ENCODE results near the gene EPN2. TPM values are rescaled to one million over a fixed set of nuclear protein-coding genes. Genes with fewer than 3 reads are reported as not detected.

The EPN2 gene
- total RNA-seq, 8 experiments from 2014 or later: 18.0 to 32.3 (median 20.7) TPM

GRCh38 chr17:19334331-19334730 is 97.2 kb downstream of the EPN2 start:
- no peak for ATAC-seq (replicated peaks in 6 of 8)
- Histone ChIP-seq H3K27ac (no peak overlapping the region), H3K4me1 (replicated peaks in 1 of 2) (peaks cover 15 to 23% of the 10 kb centered on the region in 2 donors), H3K4me3 (no peak overlapping the region)
- WGBS, 10 experiments: 79 to 100% (median 90%) methylated on average over 1 to 2 of the region's 6 CpGs; no CpG with 5 or more reads in 7 of the 10 experiments
- in situ Hi-C loops (cut with MboI; ENCODE audit: low pct_unique_long_range_greater_than_20kb in 2 of 9, low sequenced_read_pairs in 9 of 9, unreplicated experiment in 9 of 9): no loop called here

GRCh38 chr17:19335951-19336631 is 98.9 kb downstream of the EPN2 start:
- in situ Hi-C loops (cut with MboI; ENCODE audit: low pct_unique_long_range_greater_than_20kb in 2 of 9, low sequenced_read_pairs in 9 of 9, unreplicated experiment in 9 of 9): no loop called here
- no peak overlapping the region for H3K4me3 ChIP-seq
- peaks cover 15 to 23% of the 10 kb centered on the region in 2 donors for H3K4me1 ChIP-seq (replicated peaks in 1 of 2)
- peak overlapping the region; percentile 45 to 85 for H3K27ac ChIP-seq
- 73 to 96% (median 78%) methylated on average over 5 to 8 of the region's 18 CpGs; no CpG with 5 or more reads in 7 of the 10 experiments for WGBS, 10 experiments
- no peak for ATAC-seq (replicated peaks in 6 of 8)

- Histone ChIP-seq H3K4me1 (replicated peaks in 1 of 2) (peaks cover 15 to 20% of the 10 kb centered on the region in 2 donors), H3K27ac (peak overlapping the region; percentile 53 to 85), H3K4me3 (no peak overlapping the region)
- WGBS, 10 experiments: 40 to 75% (median 67%) methylated on average over 1 to 7 of the region's 21 CpGs; no CpG with 5 or more reads in 6 of the 10 experiments
- peak in 5 of 8 experiments; percentile 74 to 94 (median 92) for ATAC-seq (replicated peaks in 6 of 8)
- in situ Hi-C loops (cut with MboI; ENCODE audit: low pct_unique_long_range_greater_than_20kb in 2 of 9, low sequenced_read_pairs in 9 of 9, unreplicated experiment in 9 of 9): no loop called here
Measured at GRCh38 chr17:19336938-19337711, 100.0 kb downstream of the EPN2 start.

GRCh38 chr17:19337712-19338023 is 100.5 kb downstream of the EPN2 start:
- no CpG with 5 or more reads among the region's 2 CpGs for WGBS, 10 experiments

GRCh38 chr17:19338031-19338990 is 101.1 kb downstream of the EPN2 start:
- peak overlapping the region in 1 of 2 donors; percentile 85 for H3K27ac ChIP-seq
- ATAC-seq (replicated peaks in 6 of 8): peak in 3 of 8 experiments; percentile 5 to 43 (median 5)
- in situ Hi-C loops (cut with MboI; ENCODE audit: low pct_unique_long_range_greater_than_20kb in 2 of 9, low sequenced_read_pairs in 9 of 9, unreplicated experiment in 9 of 9): no loop called here
- H3K4me1 ChIP-seq (replicated peaks in 1 of 2): peaks cover 15 to 20% of the 10 kb centered on the region in 2 donors
- no peak overlapping the region for H3K4me3 ChIP-seq
- WGBS, 10 experiments: 38 to 100% (median 87%) methylated on average over 1 to 2 of the region's 7 CpGs; no CpG with 5 or more reads in 6 of the 10 experiments

More at GRCh38 chr17:19337712-19338023, 100.5 kb downstream of the EPN2 start:
- in situ Hi-C loops (cut with MboI; ENCODE audit: low pct_unique_long_range_greater_than_20kb in 2 of 9, low sequenced_read_pairs in 9 of 9, unreplicated experiment in 9 of 9): no loop called here
- Histone ChIP-seq H3K4me3 (no peak overlapping the region), H3K4me1 (replicated peaks in 1 of 2) (peaks cover 15 to 20% of the 10 kb centered on the region in 2 donors), H3K27ac (peak overlapping the region in 1 of 2 donors; percentile 85)
- no peak for ATAC-seq (replicated peaks in 6 of 8)

- in situ Hi-C loops (cut with MboI; ENCODE audit: low pct_unique_long_range_greater_than_20kb in 2 of 9, low sequenced_read_pairs in 9 of 9, unreplicated experiment in 9 of 9): no loop called here
- WGBS, 10 experiments: 0 to 80% (median 34%) methylated on average over 1 to 2 of the region's 2 CpGs; no CpG with 5 or more reads in 4 of the 10 experiments
- H3K27ac ChIP-seq: no peak overlapping the region
- peak in 3 of 8 experiments; percentile 56 to 86 (median 63) for ATAC-seq (replicated peaks in 6 of 8)
- peaks cover 15 to 20% of the 10 kb centered on the region in 2 donors for H3K4me1 ChIP-seq (replicated peaks in 1 of 2)
- H3K4me3 ChIP-seq: no peak overlapping the region
Measured at GRCh38 chr17:19339341-19339815, 102.2 kb downstream of the EPN2 start.

GRCh38 chr17:19341211-19341631 is 104.1 kb downstream of the EPN2 start:
- Histone ChIP-seq H3K4me1 (replicated peaks in 1 of 2) (peaks cover 24 to 29% of the 10 kb centered on the region in 2 donors), H3K4me3 (no peak overlapping the region), H3K27ac (no peak overlapping the region)
- ATAC-seq (replicated peaks in 6 of 8): no peak
- in situ Hi-C loops (cut with MboI; ENCODE audit: low pct_unique_long_range_greater_than_20kb in 2 of 9, low sequenced_read_pairs in 9 of 9, unreplicated experiment in 9 of 9): no loop called here
- 40 to 96% (median 67%) methylated on average over 1 to 5 of the region's 7 CpGs; no CpG with 5 or more reads in 3 of the 10 experiments for WGBS, 10 experiments

GRCh38 chr17:19341641-19342610 is 104.8 kb downstream of the EPN2 start:
- in situ Hi-C loops (cut with MboI; ENCODE audit: low pct_unique_long_range_greater_than_20kb in 2 of 9, low sequenced_read_pairs in 9 of 9, unreplicated experiment in 9 of 9): no loop called here
- H3K4me1 ChIP-seq (replicated peaks in 1 of 2): peaks cover 26 to 31% of the 10 kb centered on the region in 2 donors
- H3K27ac ChIP-seq: no peak overlapping the region
- 35 to 100% (median 79%) methylated on average over 3 to 11 of the region's 20 CpGs; no CpG with 5 or more reads in 1 of the 10 experiments for WGBS, 10 experiments
- H3K4me3 ChIP-seq: no peak overlapping the region
- peak in 2 of 8 experiments; percentile 2 to 3 for ATAC-seq (replicated peaks in 6 of 8)

GRCh38 chr17:19342611-19343255 is 105.6 kb downstream of the EPN2 start:
- Histone ChIP-seq H3K4me1 (replicated peaks in 1 of 2) (peaks cover 27 to 32% of the 10 kb centered on the region in 2 donors), H3K4me3 (no peak overlapping the region), H3K27ac (no peak overlapping the region)
- WGBS, 10 experiments: 25 to 100% (median 85%) methylated on average over 1 to 5 of the region's 7 CpGs; no CpG with 5 or more reads in 4 of the 10 experiments
- ATAC-seq (replicated peaks in 6 of 8): no peak
- in situ Hi-C loops (cut with MboI; ENCODE audit: low pct_unique_long_range_greater_than_20kb in 2 of 9, low sequenced_read_pairs in 9 of 9, unreplicated experiment in 9 of 9): no loop called here

- no peak overlapping the region for H3K4me3 ChIP-seq
- in situ Hi-C loops (cut with MboI; ENCODE audit: low pct_unique_long_range_greater_than_20kb in 2 of 9, low sequenced_read_pairs in 9 of 9, unreplicated experiment in 9 of 9): no loop called here
- H3K4me1 ChIP-seq (replicated peaks in 1 of 2): peaks cover 29% of the 10 kb centered on the region in 2 donors
- no peak overlapping the region for H3K27ac ChIP-seq
- ATAC-seq (replicated peaks in 6 of 8): no peak
- WGBS, 10 experiments: 50 to 100% (median 81%) methylated on average over 2 of the region's 7 CpGs; no CpG with 5 or more reads in 6 of the 10 experiments
Measured at GRCh38 chr17:19343256-19343630, 106.1 kb downstream of the EPN2 start.

GRCh38 chr17:19343671-19344151 is 106.5 kb downstream of the EPN2 start:
- in situ Hi-C loops (cut with MboI; ENCODE audit: low pct_unique_long_range_greater_than_20kb in 2 of 9, low sequenced_read_pairs in 9 of 9, unreplicated experiment in 9 of 9): no loop called here
- no peak overlapping the region for H3K4me3 ChIP-seq
- ATAC-seq (replicated peaks in 6 of 8): no peak
- 0 to 90% (median 80%) methylated on average over 1 to 2 of the region's 13 CpGs; no CpG with 5 or more reads in 7 of the 10 experiments for WGBS, 10 experiments
- H3K27ac ChIP-seq: no peak overlapping the region
- peaks cover 26 to 29% of the 10 kb centered on the region in 2 donors for H3K4me1 ChIP-seq (replicated peaks in 1 of 2)
